ENCODE data around the gene HOXB5.

HOXB5 gene

GRCh38 chr17:48545022-48545375 lies 48.6 kb downstream of the HOXB5 start, which contains the start of gene HOXB2:
Gene HOXB2, minus strand, starts transcription at chr17:48545109. Its CDS starts 198 bp downstream, at chr17:48544911.
- no peak for DNase-seq

- DNase-seq, result no peak
Measured at GRCh38 chr17:48544349-48545021, 49.1 kb downstream of the HOXB5 start.

- DNase-seq, result no peak
Measured at GRCh38 chr17:48543854-48544348, 49.7 kb downstream of the HOXB5 start.

- no peak for DNase-seq
Measured at GRCh38 chr17:48543107-48543853, 50.3 kb downstream of the HOXB5 start.

- DNase-seq, result no peak
Measured at GRCh38 chr17:48542698-48543106, 50.9 kb downstream of the HOXB5 start.

GRCh38 chr17:48542114-48542656 lies 51.4 kb downstream of the HOXB5 start:
- DNase-seq, result no peak

- DNase-seq, result no peak
Measured at GRCh38 chr17:48541577-48542113, 51.9 kb downstream of the HOXB5 start.

Data from NCI-H1092 treated with DMSO at 0.1 percent for 48 hours (cell line).